Measurements from ENCODE around the gene ERF. TPM values are rescaled to one million over a fixed set of nuclear protein-coding genes. Genes with fewer than 3 reads are reported as not detected.

The ERF gene
- total and polyA plus RNA-seq, 10 of the 15 experiments (the other 5 are each of a cell fraction or from before 2014, with no cell fraction given): 0.02 to 51.8 (median 14.4) TPM

DNA sequence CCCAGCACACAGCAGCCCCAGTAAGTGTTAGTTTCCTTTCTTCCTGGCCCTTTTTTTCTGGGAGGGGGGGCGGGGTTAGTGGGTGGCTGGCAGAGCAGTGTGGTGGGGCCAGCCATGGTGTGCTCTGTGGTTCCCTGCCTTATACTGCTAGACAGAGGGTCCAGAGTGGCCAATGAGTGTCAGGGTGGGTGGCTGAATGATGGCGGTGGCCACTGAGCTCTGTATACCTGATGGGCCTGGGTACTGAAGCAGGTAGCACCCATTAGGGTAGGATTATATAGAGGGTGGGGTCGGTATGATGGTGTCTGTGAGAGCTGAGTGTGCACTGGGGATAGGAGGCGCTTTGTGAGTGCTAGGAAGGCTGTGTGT is 27.9 kb upstream of the ERF start:
- TF ChIP-seq SPI1 (IDR thresholded peaks at IDR 0.05; ENCODE audit: borderline replicate concordance, insufficient read depth, low read depth, low read length) (no peak), ZBED1 (IDR thresholded peaks at IDR 0.05; ENCODE audit: borderline replicate concordance) (no peak), ZNF687 (IDR thresholded peaks at IDR 0.05) (no peak), RELA (IDR thresholded peaks at IDR 0.05; ENCODE audit: borderline replicate concordance, partially characterized antibody) (no peak), MLLT1 (IDR thresholded peaks at IDR 0.05) (no peak), JUNB (IDR thresholded peaks at IDR 0.05) (no peak), ZNF384 (IDR thresholded peaks at IDR 0.05; ENCODE audit: borderline replicate concordance, low read depth, low read length) (no peak), BRCA1 (IDR thresholded peaks at IDR 0.05; ENCODE audit: low read depth, low read length) (no peak), SREBF2 (IDR thresholded peaks at IDR 0.05; ENCODE audit: low read length) (no peak), PAX8 (IDR thresholded peaks at IDR 0.05) (no peak)
- TF ChIP-seq, protein P1, sequence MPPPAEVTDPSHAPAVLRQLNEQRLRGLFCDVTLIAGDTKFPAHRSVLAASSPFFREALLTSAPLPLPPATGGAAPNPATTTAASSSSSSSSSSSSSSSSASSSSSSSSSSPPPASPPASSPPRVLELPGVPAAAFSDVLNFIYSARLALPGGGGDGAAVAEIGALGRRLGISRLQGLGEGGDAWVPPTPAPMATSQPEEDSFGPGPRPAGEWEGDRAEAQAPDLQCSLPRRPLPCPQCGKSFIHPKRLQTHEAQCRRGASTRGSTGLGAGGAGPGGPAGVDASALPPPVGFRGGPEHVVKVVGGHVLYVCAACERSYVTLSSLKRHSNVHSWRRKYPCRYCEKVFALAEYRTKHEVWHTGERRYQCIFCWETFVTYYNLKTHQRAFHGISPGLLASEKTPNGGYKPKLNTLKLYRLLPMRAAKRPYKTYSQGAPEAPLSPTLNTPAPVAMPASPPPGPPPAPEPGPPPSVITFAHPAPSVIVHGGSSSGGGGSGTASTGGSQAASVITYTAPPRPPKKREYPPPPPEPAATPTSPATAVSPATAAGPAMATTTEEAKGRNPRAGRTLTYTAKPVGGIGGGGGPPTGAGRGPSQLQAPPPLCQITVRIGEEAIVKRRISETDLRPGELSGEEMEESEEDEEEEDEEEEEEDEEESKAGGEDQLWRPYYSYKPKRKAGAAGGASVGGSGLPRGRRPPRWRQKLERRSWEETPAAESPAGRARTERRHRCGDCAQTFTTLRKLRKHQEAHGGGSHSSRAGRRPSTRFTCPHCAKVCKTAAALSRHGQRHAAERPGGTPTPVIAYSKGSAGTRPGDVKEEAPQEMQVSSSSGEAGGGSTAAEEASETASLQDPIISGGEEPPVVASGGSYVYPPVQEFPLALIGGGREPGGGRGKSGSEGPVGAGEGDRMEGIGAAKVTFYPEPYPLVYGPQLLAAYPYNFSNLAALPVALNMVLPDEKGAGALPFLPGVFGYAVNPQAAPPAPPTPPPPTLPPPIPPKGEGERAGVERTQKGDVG (CRISPR knock-in tag; IDR thresholded peaks at IDR 0.05): no peak
- intact Hi-C loops (cut with micrococcal nuclease; ENCODE audit: unreplicated experiment): loop anchor here (2.0 to 5.0 kb wide), 4 partner anchors 14 to 176 kb away; partner anchors contain the start of genes CIC and POU2F2
- no TSS peak for BruUV-seq (replicated peaks)
- POLR2A ChIA-PET: interaction anchor here (0.5 to 5.1 kb wide), 10 partner anchors 12 to 169 kb away, joined by 3 to 51 read pairs (median 3); partner anchors contain the start of genes GSK3A and POU2F2
- Histone ChIP-seq H3K9ac (ENCODE audit: control insufficient read depth, insufficient read depth, low read length) (no peak overlapping the region; the same call in 1 of the 2 replicates), H3K27me3 (replicated peaks in 1 of 2; ENCODE audit: control insufficient read depth in 2 of 2, insufficient read depth in 2 of 2, low read length in 1 of 2) (no peaks in the 10 kb centered on the region), H3K9me3 (replicated peaks; ENCODE audit: control insufficient read depth, insufficient read depth, low read length) (no peaks in the 10 kb centered on the region), H3K4me2 (ENCODE audit: control insufficient read depth, insufficient read depth) (peak overlapping the region; percentile 97), H4K20me1 (ENCODE audit: control insufficient read depth, insufficient read depth) (no peaks in the 10 kb centered on the region; the same call in 1 of the 2 replicates), H3K4me3 (peak overlapping the region; percentile 61), H3K27ac (ENCODE audit: control insufficient read depth, insufficient read depth) (peak overlapping the region; percentile 72), H3K79me2 (ENCODE audit: control insufficient read depth, insufficient read depth, low read length) (peaks cover 36% of the 10 kb centered on the region), H3K36me3 (ENCODE audit: control insufficient read depth in 2 of 2, insufficient read depth in 2 of 2, low read length in 1 of 2) (peaks cover 0 to 5% of the 10 kb centered on the region in 2 experiments; a peak in 3 of 4 replicates), H2AFZ (ENCODE audit: control insufficient read depth, low read depth, low read length) (no peak overlapping the region), H3K4me1 (ENCODE audit: control insufficient read depth, insufficient read depth, low read length) (peaks cover 50% of the 10 kb centered on the region)
- ATAC-seq: no peak; the same call in 2 of the 3 replicates
- DNase-seq (ENCODE audit: low read depth, low spot score): no peak
- in situ Hi-C loops (cut with MboI): no loop called here
- WGBS (ENCODE audit: insufficient coverage, insufficient replicate concordance, low lambda C conversion rate, missing lambda C conversion rate): 24% methylated on average over 4 of the region's 4 CpGs
- CTCF ChIA-PET: interaction anchor here (0.6 to 6.7 kb wide), 8 partner anchors 14 to 169 kb away, joined by 3 to 111 read pairs (median 4); partner anchors contain the start of gene GSK3A
- FAIRE-seq: no peak
- RAD21 ChIA-PET (ENCODE audit: unreplicated experiment): interaction anchor here (0.6 to 5.5 kb wide), 6 partner anchors 38 to 182 kb away, joined by 3 to 82 read pairs (median 4); partner anchors contain the start of genes GSK3A and POU2F2
- SMC1A ChIA-PET (ENCODE audit: uncharacterized antibody, unreplicated experiment): interaction anchor here (0.6 to 1.5 kb wide), 4 partner anchors 14 to 154 kb away, joined by 3 to 5 read pairs (median 4); no protein-coding TSS in a partner anchor
